D341Med (cell line): ENCODE results near the gene HIGD1C.

Experiments used
- DNase-seq: peaks from one replicate; pipeline ENCODE4 v3.0.0; 2012; ENCODE audit warnings: low spot score

Gene HIGD1C

GRCh38 chr12:51018956-51019355 lies 66.6 kb downstream of the HIGD1C start:
- DNase-seq, result no peak

GRCh38 chr12:51019927-51020326 lies 67.6 kb downstream of the HIGD1C start:
- DNase-seq, result no peak
